K562 (cell line): ENCODE results near the gene RNF145.

Experiments used
- NFE2 ChIP-seq: IDR thresholded peaks from 2 replicates; pipeline ENCODE4 v1.6.1; 2014; ENCODE audit warnings: antibody characterized with exemption, low read depth
- TF ChIP-seq, protein P1 (sequence below), 3 experiments: IDR thresholded peaks in 2 of 3; conservative IDR thresholded peaks in 1 of 3; 2 replicates each; pipeline ENCODE4 v1.5.1; 2011 to 2012; ENCODE audit warnings: low read length in 3 of 3, mild to moderate bottlenecking in 3 of 3, control low read depth in 2 of 3, improper control_type of control experiment in 1 of 3, inconsistent platforms in 1 of 3, low read depth in 1 of 3, mixed read lengths in 1 of 3, moderate library complexity in 1 of 3; ENCODE audit not compliant: insufficient read depth in 2 of 3
- TF ChIP-seq, protein P2 (sequence below), 2 experiments: fragments of 450-650 bp; formaldehyde crosslinking in 1 of 2; IDR thresholded peaks; 2 replicates each; pipeline versions ENCODE4 v1.4.0 to v1.6.1; 2014 to 2020; ENCODE audit warnings: mild to moderate bottlenecking in 2 of 2, borderline replicate concordance in 1 of 2, low read depth in 1 of 2
- TF ChIP-seq, protein P3 (sequence below): sonication (generic); formaldehyde crosslinking; IDR thresholded peaks from 2 replicates; pipeline ENCODE4 v1.8.1; 2023; ENCODE audit warnings: mild to moderate bottlenecking, missing genetic modification reagents
- TF ChIP-seq, protein P4 (sequence below): sonication (generic); formaldehyde crosslinking; IDR thresholded peaks from 2 replicates; pipeline ENCODE4 v1.8.0; 2022; ENCODE audit warnings: mild to moderate bottlenecking, low read depth, missing genetic modification reagents

DNA sequence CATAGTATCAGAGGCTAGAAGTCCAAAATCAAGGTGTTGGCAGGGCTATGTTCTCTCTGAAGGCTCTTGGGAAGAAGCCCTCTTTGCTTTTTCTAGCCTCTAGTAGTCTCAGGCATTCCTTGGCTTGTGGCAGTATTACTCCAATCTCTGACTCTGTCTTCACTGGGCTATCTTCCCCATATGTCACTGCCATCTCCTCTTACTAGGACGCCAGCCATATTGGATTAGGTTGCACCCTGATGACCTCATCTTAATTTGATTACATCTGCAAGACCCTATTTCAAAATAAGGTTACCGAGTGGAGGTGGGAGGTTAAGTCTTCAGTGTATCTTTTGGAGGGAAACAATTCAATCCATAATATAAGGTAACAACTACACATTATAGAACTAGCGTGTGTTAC is 88.3 kb downstream of the RNF145 start:
- TF ChIP-seq, protein P1, sequence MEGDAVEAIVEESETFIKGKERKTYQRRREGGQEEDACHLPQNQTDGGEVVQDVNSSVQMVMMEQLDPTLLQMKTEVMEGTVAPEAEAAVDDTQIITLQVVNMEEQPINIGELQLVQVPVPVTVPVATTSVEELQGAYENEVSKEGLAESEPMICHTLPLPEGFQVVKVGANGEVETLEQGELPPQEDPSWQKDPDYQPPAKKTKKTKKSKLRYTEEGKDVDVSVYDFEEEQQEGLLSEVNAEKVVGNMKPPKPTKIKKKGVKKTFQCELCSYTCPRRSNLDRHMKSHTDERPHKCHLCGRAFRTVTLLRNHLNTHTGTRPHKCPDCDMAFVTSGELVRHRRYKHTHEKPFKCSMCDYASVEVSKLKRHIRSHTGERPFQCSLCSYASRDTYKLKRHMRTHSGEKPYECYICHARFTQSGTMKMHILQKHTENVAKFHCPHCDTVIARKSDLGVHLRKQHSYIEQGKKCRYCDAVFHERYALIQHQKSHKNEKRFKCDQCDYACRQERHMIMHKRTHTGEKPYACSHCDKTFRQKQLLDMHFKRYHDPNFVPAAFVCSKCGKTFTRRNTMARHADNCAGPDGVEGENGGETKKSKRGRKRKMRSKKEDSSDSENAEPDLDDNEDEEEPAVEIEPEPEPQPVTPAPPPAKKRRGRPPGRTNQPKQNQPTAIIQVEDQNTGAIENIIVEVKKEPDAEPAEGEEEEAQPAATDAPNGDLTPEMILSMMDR (IDR thresholded peaks at IDR 0.05 in 2 of 3, conservative IDR thresholded peaks at IDR 0.05 in 1 of 3; ENCODE audit: insufficient read depth in 2 of 3, low read depth in 1 of 3, low read length in 3 of 3), result no peak
- TF ChIP-seq, protein P2, sequence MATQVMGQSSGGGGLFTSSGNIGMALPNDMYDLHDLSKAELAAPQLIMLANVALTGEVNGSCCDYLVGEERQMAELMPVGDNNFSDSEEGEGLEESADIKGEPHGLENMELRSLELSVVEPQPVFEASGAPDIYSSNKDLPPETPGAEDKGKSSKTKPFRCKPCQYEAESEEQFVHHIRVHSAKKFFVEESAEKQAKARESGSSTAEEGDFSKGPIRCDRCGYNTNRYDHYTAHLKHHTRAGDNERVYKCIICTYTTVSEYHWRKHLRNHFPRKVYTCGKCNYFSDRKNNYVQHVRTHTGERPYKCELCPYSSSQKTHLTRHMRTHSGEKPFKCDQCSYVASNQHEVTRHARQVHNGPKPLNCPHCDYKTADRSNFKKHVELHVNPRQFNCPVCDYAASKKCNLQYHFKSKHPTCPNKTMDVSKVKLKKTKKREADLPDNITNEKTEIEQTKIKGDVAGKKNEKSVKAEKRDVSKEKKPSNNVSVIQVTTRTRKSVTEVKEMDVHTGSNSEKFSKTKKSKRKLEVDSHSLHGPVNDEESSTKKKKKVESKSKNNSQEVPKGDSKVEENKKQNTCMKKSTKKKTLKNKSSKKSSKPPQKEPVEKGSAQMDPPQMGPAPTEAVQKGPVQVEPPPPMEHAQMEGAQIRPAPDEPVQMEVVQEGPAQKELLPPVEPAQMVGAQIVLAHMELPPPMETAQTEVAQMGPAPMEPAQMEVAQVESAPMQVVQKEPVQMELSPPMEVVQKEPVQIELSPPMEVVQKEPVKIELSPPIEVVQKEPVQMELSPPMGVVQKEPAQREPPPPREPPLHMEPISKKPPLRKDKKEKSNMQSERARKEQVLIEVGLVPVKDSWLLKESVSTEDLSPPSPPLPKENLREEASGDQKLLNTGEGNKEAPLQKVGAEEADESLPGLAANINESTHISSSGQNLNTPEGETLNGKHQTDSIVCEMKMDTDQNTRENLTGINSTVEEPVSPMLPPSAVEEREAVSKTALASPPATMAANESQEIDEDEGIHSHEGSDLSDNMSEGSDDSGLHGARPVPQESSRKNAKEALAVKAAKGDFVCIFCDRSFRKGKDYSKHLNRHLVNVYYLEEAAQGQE (IDR thresholded peaks at IDR 0.05; ENCODE audit: borderline replicate concordance), result no peak
- TF ChIP-seq, protein P2 (CRISPR knock-in tag; IDR thresholded peaks at IDR 0.05; ENCODE audit: low read depth), result no peak
- TF ChIP-seq NFE2, result no peak
- TF ChIP-seq, protein P3, sequence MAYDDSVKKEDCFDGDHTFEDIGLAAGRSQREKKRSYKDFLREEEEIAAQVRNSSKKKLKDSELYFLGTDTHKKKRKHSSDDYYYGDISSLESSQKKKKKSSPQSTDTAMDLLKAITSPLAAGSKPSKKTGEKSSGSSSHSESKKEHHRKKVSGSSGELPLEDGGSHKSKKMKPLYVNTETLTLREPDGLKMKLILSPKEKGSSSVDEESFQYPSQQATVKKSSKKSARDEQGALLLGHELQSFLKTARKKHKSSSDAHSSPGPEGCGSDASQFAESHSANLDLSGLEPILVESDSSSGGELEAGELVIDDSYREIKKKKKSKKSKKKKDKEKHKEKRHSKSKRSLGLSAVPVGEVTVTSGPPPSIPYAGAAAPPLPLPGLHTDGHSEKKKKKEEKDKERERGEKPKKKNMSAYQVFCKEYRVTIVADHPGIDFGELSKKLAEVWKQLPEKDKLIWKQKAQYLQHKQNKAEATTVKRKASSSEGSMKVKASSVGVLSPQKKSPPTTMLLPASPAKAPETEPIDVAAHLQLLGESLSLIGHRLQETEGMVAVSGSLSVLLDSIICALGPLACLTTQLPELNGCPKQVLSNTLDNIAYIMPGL (CRISPR knock-in tag), result no peak
- TF ChIP-seq, protein P4, sequence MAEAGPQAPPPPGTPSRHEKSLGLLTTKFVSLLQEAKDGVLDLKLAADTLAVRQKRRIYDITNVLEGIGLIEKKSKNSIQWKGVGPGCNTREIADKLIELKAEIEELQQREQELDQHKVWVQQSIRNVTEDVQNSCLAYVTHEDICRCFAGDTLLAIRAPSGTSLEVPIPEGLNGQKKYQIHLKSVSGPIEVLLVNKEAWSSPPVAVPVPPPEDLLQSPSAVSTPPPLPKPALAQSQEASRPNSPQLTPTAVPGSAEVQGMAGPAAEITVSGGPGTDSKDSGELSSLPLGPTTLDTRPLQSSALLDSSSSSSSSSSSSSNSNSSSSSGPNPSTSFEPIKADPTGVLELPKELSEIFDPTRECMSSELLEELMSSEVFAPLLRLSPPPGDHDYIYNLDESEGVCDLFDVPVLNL (CRISPR knock-in tag), result no peak
